NCI-H524 (cell line): ENCODE data around the gene HUS1.
A peak's percentile ranks its signal among the peaks of the same experiment; 100 is the strongest.
"Not testable (repeated sequence)": the region's sequence is repeated elsewhere in the genome, so short reads cannot be mapped to it uniquely, and the experiment has no call there.

Experiments
- DNase-seq, 2 experiments: peaks; one replicate each; lab custom pipeline; 2025; lab: John Stamatoyannopoulos, UW

Gene HUS1

GRCh38 chr7:47944536-47945260 is 34.7 kb downstream of the HUS1 start:
- no peak for DNase-seq

GRCh38 chr7:47943676-47944474 is 35.5 kb downstream of the HUS1 start:
- DNase-seq = no peak

- DNase-seq = not testable (repeated sequence)
These were observed 36.8 kb downstream of the HUS1 start for GRCh38 chr7:47942651-47943050.

GRCh38 chr7:47942132-47942531 is 37.3 kb downstream of the HUS1 start:
- DNase-seq = no peak

GRCh38 chr7:47941136-47941844 is 38.1 kb downstream of the HUS1 start:
- DNase-seq = no peak

GRCh38 chr7:47940088-47941013 is 39.1 kb downstream of the HUS1 start:
- no peak for DNase-seq

- no peak for DNase-seq
These were observed 39.9 kb downstream of the HUS1 start for GRCh38 chr7:47939425-47940036.

GRCh38 chr7:47938574-47939165 is 40.7 kb downstream of the HUS1 start:
- DNase-seq = peak in 1 of 2 experiments; percentile 26

GRCh38 chr7:47937711-47938573 is 41.5 kb downstream of the HUS1 start:
- DNase-seq = no peak

GRCh38 chr7:47937065-47937687 is 42.2 kb downstream of the HUS1 start:
- DNase-seq = no peak

GRCh38 chr7:47936323-47936722 is 43.1 kb downstream of the HUS1 start:
- DNase-seq = no peak

- no peak for DNase-seq
These were observed 44.1 kb downstream of the HUS1 start for GRCh38 chr7:47935336-47935735.

- DNase-seq = no peak
These were observed 44.6 kb downstream of the HUS1 start for GRCh38 chr7:47934831-47935230.

GRCh38 chr7:47933215-47933614 is 46.2 kb downstream of the HUS1 start:
- no peak for DNase-seq

GRCh38 chr7:47932466-47933037 is 46.9 kb downstream of the HUS1 start:
- DNase-seq = no peak

GRCh38 chr7:47932016-47932415 is 47.4 kb downstream of the HUS1 start:
- no peak for DNase-seq

- DNase-seq = no peak
These were observed 48.1 kb downstream of the HUS1 start for GRCh38 chr7:47931005-47932004.

- DNase-seq = no peak
These were observed 55.1 kb downstream of the HUS1 start for GRCh38 chr7:47924266-47924665.
